HG02642 (cell line): ENCODE measurements around the gene SPOCD1.
"Not testable (repeated sequence)": the region's sequence is repeated elsewhere in the genome, so short reads cannot be mapped to it uniquely, and the experiment has no call there.

Source experiments
- ATAC-seq: cut with Tn5 transposase; IDR thresholded peaks from one replicate; pipeline ENCODE4 v1.9.1; 2021; ENCODE audit warnings: mild to moderate bottlenecking; ENCODE audit not compliant: unreplicated experiment, poor library complexity

The SPOCD1 gene

GRCh38 chr1:31830511-31830910 lies 14.7 kb upstream of the SPOCD1 start:
- ATAC-seq = no peak

- no peak for ATAC-seq
These were observed 14.2 kb upstream of the SPOCD1 start for GRCh38 chr1:31830065-31830464.

GRCh38 chr1:31828926-31829690 lies 13.3 kb upstream of the SPOCD1 start:
- no peak for ATAC-seq

GRCh38 chr1:31828341-31828740 lies 12.5 kb upstream of the SPOCD1 start:
- ATAC-seq = no peak

- ATAC-seq = no peak
These were observed 8.0 kb upstream of the SPOCD1 start for GRCh38 chr1:31823780-31824179.

GRCh38 chr1:31822766-31823165 lies 6.9 kb upstream of the SPOCD1 start:
- no peak for ATAC-seq

GRCh38 chr1:31820196-31820595 lies 4.4 kb upstream of the SPOCD1 start:
- ATAC-seq = not testable (repeated sequence)

GRCh38 chr1:31818206-31818605 lies 2.4 kb upstream of the SPOCD1 start:
- ATAC-seq = no peak

- not testable (repeated sequence) for ATAC-seq
These were observed 1.1 kb upstream of the SPOCD1 start for GRCh38 chr1:31816947-31817346.

GRCh38 chr1:31816501-31816900 lies 679 bp upstream of the SPOCD1 start:
- not testable (repeated sequence) for ATAC-seq

GRCh38 chr1:31815307-31815645 lies 546 bp downstream of the SPOCD1 start:
- ATAC-seq = no peak

GRCh38 chr1:31814631-31815306 lies 1.1 kb downstream of the SPOCD1 start:
- no peak for ATAC-seq

- no peak for ATAC-seq
These were observed 1.7 kb downstream of the SPOCD1 start for GRCh38 chr1:31814041-31814511.

- no peak for ATAC-seq
These were observed 3.5 kb downstream of the SPOCD1 start for GRCh38 chr1:31812158-31812829.

- no peak for ATAC-seq
These were observed 4.2 kb downstream of the SPOCD1 start for GRCh38 chr1:31811605-31812004.

- no peak for ATAC-seq
These were observed 6.1 kb downstream of the SPOCD1 start for GRCh38 chr1:31809698-31810097.

GRCh38 chr1:31807273-31808048 lies 8.4 kb downstream of the SPOCD1 start:
- ATAC-seq = no peak

- no peak for ATAC-seq
These were observed 10.5 kb downstream of the SPOCD1 start for GRCh38 chr1:31805318-31805717.

GRCh38 chr1:31804098-31804497 lies 11.7 kb downstream of the SPOCD1 start:
- no peak for ATAC-seq

- no peak for ATAC-seq
These were observed 12.2 kb downstream of the SPOCD1 start for GRCh38 chr1:31803610-31804009.
